KMS-11 (cell line): ENCODE results near the gene CCDC136.

Experiments used
- H2AFZ ChIP-seq: fragments of 200-600 bp; sonication (generic); 2 replicates; pipeline ENCODE4 v1.6.1; 2016; ENCODE audit warnings: antibody characterized with exemption, mixed run types, low read depth
- H3K27ac ChIP-seq: fragments of 200-600 bp; sonication (generic); 2 replicates; pipeline ENCODE4 v1.6.1; 2016; ENCODE audit warnings: mild to moderate bottlenecking, mixed run types
- H3K27me3 ChIP-seq: fragments of 200-600 bp; sonication (generic); 2 replicates; pipeline ENCODE4 v1.6.1; 2017; ENCODE audit warnings: mild to moderate bottlenecking, low read depth, mixed run types, moderate library complexity; ENCODE audit not compliant: insufficient read depth
- H3K36me3 ChIP-seq: fragments of 200-600 bp; sonication (generic); 2 replicates; pipeline ENCODE4 v1.6.1; 2017; ENCODE audit warnings: mild to moderate bottlenecking, mixed run types; ENCODE audit not compliant: insufficient read depth
- H3K4me1 ChIP-seq: fragments of 200-600 bp; sonication (generic); 2 replicates; pipeline ENCODE4 v1.6.1; 2016; ENCODE audit warnings: mild to moderate bottlenecking, low read depth, mixed run types; ENCODE audit not compliant: poor library complexity, severe bottlenecking
- H3K4me2 ChIP-seq: fragments of 200-600 bp; sonication (generic); 2 replicates; pipeline ENCODE4 v1.7.0; 2016; ENCODE audit warnings: mild to moderate bottlenecking, mixed run types
- H3K4me3 ChIP-seq: fragments of 200-600 bp; sonication (generic); IDR thresholded peaks from 2 replicates; pipeline ENCODE4 v1.6.1; 2017; ENCODE audit warnings: low read depth, low read length, mixed read lengths; ENCODE audit not compliant: insufficient read depth
- H3K79me2 ChIP-seq: fragments of 200-600 bp; sonication (generic); 2 replicates; pipeline ENCODE4 v1.6.1; 2016; ENCODE audit warnings: low read depth, mixed run types; ENCODE audit not compliant: insufficient read depth
- H3K9ac ChIP-seq: fragments of 200-600 bp; sonication (generic); 2 replicates; pipeline ENCODE4 v1.6.1; 2016; ENCODE audit warnings: mild to moderate bottlenecking, mixed run types
- H4K20me1 ChIP-seq: fragments of 200-600 bp; sonication (generic); 2 replicates; pipeline ENCODE4 v1.6.1; 2016; ENCODE audit warnings: mild to moderate bottlenecking, mixed run types; ENCODE audit not compliant: insufficient read depth
- CTCF ChIP-seq: fragments of 200-600 bp; sonication (generic); conservative IDR thresholded peaks from 2 replicates; pipeline ENCODE4 v1.6.1; 2017; ENCODE audit warnings: low read depth, mild to moderate bottlenecking, antibody characterized with exemption, low read length, moderate library complexity, mixed read lengths

CCDC136 gene

GRCh38 chr7:128827248-128827958 lies 35.6 kb downstream of the CCDC136 start:
- no peaks in the 10 kb centered on the region for H3K79me2 ChIP-seq
- no peaks in the 10 kb centered on the region for H3K36me3 ChIP-seq
- TF ChIP-seq CTCF, result no peak
- H3K4me2 ChIP-seq, result no peak overlapping the region
- H3K9ac ChIP-seq, result no peak overlapping the region
- H3K4me1 ChIP-seq, result no peaks in the 10 kb centered on the region
- peaks cover 12% of the 10 kb centered on the region for H3K27me3 ChIP-seq
- H3K27ac ChIP-seq, result no peak overlapping the region
- no peak overlapping the region for H3K4me3 ChIP-seq
- H2AFZ ChIP-seq, result no peak overlapping the region
- H4K20me1 ChIP-seq, result no peaks in the 10 kb centered on the region

DNA sequence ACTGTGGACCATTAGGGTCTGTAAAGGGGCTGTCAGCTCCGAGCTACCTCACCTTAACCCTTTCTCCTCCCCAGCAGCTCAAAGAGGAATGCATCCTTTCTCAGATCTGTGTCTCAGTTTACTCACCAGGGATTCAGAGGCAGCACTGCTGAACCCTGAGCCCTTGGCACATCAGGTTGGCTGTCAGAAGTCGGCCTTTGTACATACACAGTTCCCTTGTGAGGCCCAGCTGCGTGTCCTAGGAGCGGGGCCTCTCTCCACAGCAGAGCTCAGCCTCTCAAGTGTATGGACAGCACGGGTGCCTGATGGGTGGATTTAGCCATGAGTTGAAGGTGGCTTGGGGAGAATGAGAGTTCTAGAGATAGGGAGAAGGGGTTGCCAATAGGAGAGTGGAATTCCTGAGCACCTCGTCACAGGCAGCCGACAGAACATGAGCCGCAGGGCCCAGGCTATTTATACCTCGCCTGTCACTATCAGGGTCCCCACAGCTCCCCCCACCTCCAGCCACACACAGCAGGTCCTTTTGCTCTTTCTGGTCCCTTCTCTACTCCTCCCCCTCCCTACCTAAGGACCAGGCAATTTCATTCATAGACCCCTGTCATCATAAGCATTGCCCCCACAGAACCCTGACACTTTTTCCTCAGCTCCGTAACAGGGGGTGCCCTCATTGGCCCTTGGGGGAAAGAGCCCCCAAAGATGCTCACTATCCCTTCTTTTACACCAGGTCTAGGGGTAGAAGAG lies 36.4 kb downstream of the CCDC136 start:
- H3K4me3 ChIP-seq, result no peak overlapping the region
- no peaks in the 10 kb centered on the region for H3K4me1 ChIP-seq
- peaks cover 19% of the 10 kb centered on the region for H3K27me3 ChIP-seq
- no peak overlapping the region for H3K27ac ChIP-seq
- no peak for TF ChIP-seq CTCF
- H3K9ac ChIP-seq, result no peak overlapping the region
- H3K4me2 ChIP-seq, result no peak overlapping the region
- H2AFZ ChIP-seq, result no peak overlapping the region
- H3K36me3 ChIP-seq, result no peaks in the 10 kb centered on the region
- H3K79me2 ChIP-seq, result no peaks in the 10 kb centered on the region
- no peaks in the 10 kb centered on the region for H4K20me1 ChIP-seq

GRCh38 chr7:128829391-128830166 lies 37.8 kb downstream of the CCDC136 start:
- Histone ChIP-seq H4K20me1 (no peaks in the 10 kb centered on the region), H3K4me2 (no peak overlapping the region), H3K4me1 (no peaks in the 10 kb centered on the region), H3K27me3 (peaks cover 28% of the 10 kb centered on the region), H3K36me3 (no peaks in the 10 kb centered on the region), H2AFZ (no peak overlapping the region), H3K9ac (no peak overlapping the region), H3K4me3 (no peak overlapping the region), H3K27ac (no peak overlapping the region), H3K79me2 (no peaks in the 10 kb centered on the region)
- no peak for TF ChIP-seq CTCF

GRCh38 chr7:128830231-128831177 lies 38.7 kb downstream of the CCDC136 start, which contains the start of gene FLNC:
Gene FLNC (plus strand): TSS chr7:128830406. CDS start chr7:128830638, 232 bp downstream.
- Histone ChIP-seq H4K20me1 (no peaks in the 10 kb centered on the region), H3K4me1 (no peaks in the 10 kb centered on the region), H3K79me2 (no peaks in the 10 kb centered on the region), H3K9ac (no peak within 1 kb of the TSS), H3K36me3 (no peaks in the 10 kb centered on the region), H2AFZ (no peak within 1 kb of the TSS), H3K4me2 (no peak within 1 kb of the TSS), H3K4me3 (no peak within 1 kb of the TSS), H3K27ac (no peak within 1 kb of the TSS), H3K27me3 (peaks cover 28% of the 10 kb centered on the region)
- no peak for TF ChIP-seq CTCF
